Esophagus squamous epithelium (tissue), 5 donors: ENCODE results near the gene HS2ST1. TPM values are rescaled to one million over a fixed set of nuclear protein-coding genes. Genes with fewer than 3 reads are reported as not detected.
A peak's percentile ranks its signal among the peaks of the same experiment; 100 is the strongest.

Source experiments
- DNase-seq: peaks from one replicate; lab custom pipeline; 2025; lab: John Stamatoyannopoulos, UW
- H3K27ac ChIP-seq, 4 donors: fragments of 200-600 bp; sonication (generic); one replicate each; pipeline ENCODE4 v1.5.1; 2016 to 2019; ENCODE audit warnings: mild to moderate bottlenecking in 1 of 4
- H3K27me3 ChIP-seq, 4 donors: fragments of 200-600 bp; sonication (generic); 1 replicate in 3 of 4; 2 replicates in 1 of 4; pipeline versions ENCODE4 v1.5.1 to v1.6.0; 2017 to 2021; ENCODE audit warnings: antibody characterized with exemption in 1 of 4
- H3K36me3 ChIP-seq, 3 donors: fragments of 200-600 bp; sonication (generic); one replicate each; pipeline ENCODE4 v1.5.1; 2016 to 2019
- H3K4me1 ChIP-seq, 3 donors: fragments of 200-600 bp; sonication (generic); one replicate each; pipeline ENCODE4 v1.5.1; 2017 to 2019
- H3K4me3 ChIP-seq, 4 donors: fragments of 200-600 bp; sonication (generic); 1 replicate in 3 of 4; 2 replicates in 1 of 4; pipeline ENCODE4 v1.5.1; 2016 to 2019; ENCODE audit warnings: mild to moderate bottlenecking in 2 of 4, moderate library complexity in 1 of 4
- H3K9me3 ChIP-seq, 3 donors: fragments of 200-600 bp; sonication (generic); one replicate each; pipeline ENCODE4 v1.5.1; 2016 to 2019
- CTCF ChIP-seq, 6 experiments: fragments of 450-650 bp in 4 of 6; fragments of 200-600 bp in 2 of 6; sonication (generic) in 2 of 6; IDR thresholded peaks; one replicate each; pipeline ENCODE4 v1.5.1; 2016 to 2019; ENCODE audit warnings: antibody characterized with exemption in 6 of 6, mild to moderate bottlenecking in 4 of 6, moderate library complexity in 4 of 6
- POLR2A ChIP-seq, 4 donors: fragments of 450-650 bp; IDR thresholded peaks; one replicate each; pipeline ENCODE4 v1.6.1; 2017; ENCODE audit warnings: antibody characterized with exemption in 4 of 4, mild to moderate bottlenecking in 4 of 4, moderate library complexity in 3 of 4
- WGBS, 2 donors: methylation state at CpG; one replicate each; pipeline ENCODE4 v1.1.5; 2018; 5-methylcytosine and 5-hydroxymethylcytosine counted together
- intact Hi-C: fragments of 100-400 bp; cut with DNase I; formaldehyde crosslinking; loops from one replicate; pipeline ENCODE4 v1.15.0; 2022
- total RNA-seq, 4 donors: library from RNA; depleted of rRNA; stranded (reverse); fragments of >200 nt; gene quantifications; one replicate each; pipeline ENCODE4 v1.1.0, GENCODE V29; 2016
- donor health status: DM: yes; HTN: yes; CAD: no.

The HS2ST1 gene
- total RNA-seq, 4 donors from 2014 or later, result 5.3 to 10.5 (median 9.1) TPM

GRCh38 chr1:87077959-87078639, 163.7 kb downstream of the HS2ST1 start:
- Histone ChIP-seq H3K27me3 (no peaks in the 10 kb centered on the region), H3K4me3 (no peak overlapping the region), H3K27ac (no peak overlapping the region), H3K36me3 (no peaks in the 10 kb centered on the region), H3K4me1 (no peaks in the 10 kb centered on the region), H3K9me3 (no peaks in the 10 kb centered on the region)
- intact Hi-C loops, result no loop called here
- DNase-seq, result no peak
- TF ChIP-seq POLR2A (IDR thresholded peaks at IDR 0.05) (no peak), CTCF (IDR thresholded peaks at IDR 0.05) (no peak)
- WGBS, 2 donors, result 71 to 73% methylated on average over 2 of the region's 2 CpGs

- intact Hi-C loops, result loop anchor here (10.0 kb wide), 1 partner anchor 250 kb away; no protein-coding TSS in a partner anchor
- H3K27me3 ChIP-seq, result no peaks in the 10 kb centered on the region
- H3K27ac ChIP-seq, result no peak overlapping the region
- no peak overlapping the region for H3K4me3 ChIP-seq
- WGBS, 2 donors, result 23 to 27% methylated on average over 3 of the region's 3 CpGs
- peak in 4 of 6 experiments; percentile 25 to 62 (median 47) for TF ChIP-seq CTCF (IDR thresholded peaks at IDR 0.05)
- TF ChIP-seq POLR2A (IDR thresholded peaks at IDR 0.05), result no peak
- no peaks in the 10 kb centered on the region for H3K36me3 ChIP-seq
- H3K9me3 ChIP-seq, result no peaks in the 10 kb centered on the region
- no peak for DNase-seq
- no peaks in the 10 kb centered on the region for H3K4me1 ChIP-seq
Measured at GRCh38 chr1:87084244-87084836, 169.9 kb downstream of the HS2ST1 start.

GRCh38 chr1:87086120-87086519, 171.7 kb downstream of the HS2ST1 start:
- Histone ChIP-seq H3K9me3 (no peaks in the 10 kb centered on the region), H3K27me3 (no peaks in the 10 kb centered on the region), H3K27ac (no peak overlapping the region), H3K4me1 (no peaks in the 10 kb centered on the region), H3K36me3 (no peaks in the 10 kb centered on the region), H3K4me3 (no peak overlapping the region)
- WGBS, 2 donors, result 74 to 91% methylated on average over 8 of the region's 8 CpGs
- DNase-seq, result no peak
- intact Hi-C loops, result loop anchor here (10.0 kb wide), 1 partner anchor 251 kb away; no protein-coding TSS in a partner anchor
- no peak for TF ChIP-seq POLR2A (IDR thresholded peaks at IDR 0.05)
- no peak for TF ChIP-seq CTCF (IDR thresholded peaks at IDR 0.05)

- TF ChIP-seq POLR2A (IDR thresholded peaks at IDR 0.05), result no peak
- intact Hi-C loops, result loop anchor here (10.0 kb wide), 1 partner anchor 254 kb away; no protein-coding TSS in a partner anchor
- Histone ChIP-seq H3K4me1 (no peaks in the 10 kb centered on the region), H3K4me3 (no peak overlapping the region), H3K27ac (no peak overlapping the region), H3K36me3 (no peaks in the 10 kb centered on the region), H3K9me3 (no peaks in the 10 kb centered on the region), H3K27me3 (no peaks in the 10 kb centered on the region)
- no peak for DNase-seq
- 62 to 63% methylated on average over 5 of the region's 5 CpGs for WGBS, 2 donors
Measured at GRCh38 chr1:87089070-87089736, 174.8 kb downstream of the HS2ST1 start.

GRCh38 chr1:87089823-87090222, 175.4 kb downstream of the HS2ST1 start:
- Histone ChIP-seq H3K36me3 (no peaks in the 10 kb centered on the region), H3K4me3 (no peak overlapping the region), H3K27me3 (no peaks in the 10 kb centered on the region), H3K4me1 (no peaks in the 10 kb centered on the region), H3K9me3 (no peaks in the 10 kb centered on the region), H3K27ac (no peak overlapping the region)
- WGBS, 2 donors, result 79% methylated on average over 2 of the region's 2 CpGs
- intact Hi-C loops, result loop anchor here (10.0 kb wide), 1 partner anchor 255 kb away; no protein-coding TSS in a partner anchor
- TF ChIP-seq CTCF (IDR thresholded peaks at IDR 0.05) (no peak), POLR2A (IDR thresholded peaks at IDR 0.05) (no peak)
- no peak for DNase-seq
